Gastroesophageal sphincter (tissue), 3 donors: ENCODE results near the gene TMEM240.

ENCODE experiments used
- EP300 ChIP-seq: sonication (generic); formaldehyde crosslinking; IDR thresholded peaks from one replicate; pipeline ENCODE4 v1.6.1; 2017; ENCODE audit warnings: antibody characterized with exemption, mild to moderate bottlenecking
- POLR2A ChIP-seq, 2 donors: fragments of 450-650 bp; IDR thresholded peaks; one replicate each; pipeline ENCODE4 v1.6.1; 2017; ENCODE audit warnings: antibody characterized with exemption in 2 of 2, mild to moderate bottlenecking in 2 of 2, moderate library complexity in 1 of 2
- POLR2AphosphoS5 ChIP-seq: sonication (generic); formaldehyde crosslinking; IDR thresholded peaks from one replicate; pipeline ENCODE4 v1.6.1; 2017; ENCODE audit warnings: antibody characterized with exemption
- TF ChIP-seq, protein P1 (sequence below), 4 experiments: fragments of 200-600 bp in 2 of 4; fragments of 450-650 bp in 2 of 4; sonication (generic) in 1 of 4; IDR thresholded peaks; one replicate each; pipeline ENCODE4 v1.5.1; 2017 to 2019; ENCODE audit warnings: antibody characterized with exemption in 4 of 4, mild to moderate bottlenecking in 2 of 4, moderate library complexity in 2 of 4

DNA sequence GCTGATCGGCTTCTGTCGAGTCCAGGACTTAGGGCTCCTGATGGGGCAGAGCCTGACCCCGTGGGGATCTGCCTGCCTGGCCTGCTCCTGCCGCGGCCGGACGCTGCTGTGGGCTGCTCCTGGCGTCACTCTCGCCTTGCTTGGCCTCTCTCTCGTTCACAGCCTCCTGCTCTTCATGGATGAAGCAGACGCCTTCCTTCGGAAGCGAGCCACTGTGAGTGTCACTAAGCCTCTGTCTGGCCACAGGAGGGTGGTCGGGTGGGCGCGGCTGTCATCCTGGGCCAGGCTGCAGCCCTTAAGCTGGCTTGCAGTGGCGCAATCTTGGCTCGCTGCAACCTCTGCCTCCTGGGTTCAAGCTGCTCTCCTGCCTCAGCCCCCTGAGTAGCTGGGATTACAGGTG, 52.7 kb downstream of the TMEM240 start:
- TF ChIP-seq POLR2A (IDR thresholded peaks at IDR 0.05), result no peak
- TF ChIP-seq POLR2AphosphoS5, result no peak
- TF ChIP-seq, protein P1, sequence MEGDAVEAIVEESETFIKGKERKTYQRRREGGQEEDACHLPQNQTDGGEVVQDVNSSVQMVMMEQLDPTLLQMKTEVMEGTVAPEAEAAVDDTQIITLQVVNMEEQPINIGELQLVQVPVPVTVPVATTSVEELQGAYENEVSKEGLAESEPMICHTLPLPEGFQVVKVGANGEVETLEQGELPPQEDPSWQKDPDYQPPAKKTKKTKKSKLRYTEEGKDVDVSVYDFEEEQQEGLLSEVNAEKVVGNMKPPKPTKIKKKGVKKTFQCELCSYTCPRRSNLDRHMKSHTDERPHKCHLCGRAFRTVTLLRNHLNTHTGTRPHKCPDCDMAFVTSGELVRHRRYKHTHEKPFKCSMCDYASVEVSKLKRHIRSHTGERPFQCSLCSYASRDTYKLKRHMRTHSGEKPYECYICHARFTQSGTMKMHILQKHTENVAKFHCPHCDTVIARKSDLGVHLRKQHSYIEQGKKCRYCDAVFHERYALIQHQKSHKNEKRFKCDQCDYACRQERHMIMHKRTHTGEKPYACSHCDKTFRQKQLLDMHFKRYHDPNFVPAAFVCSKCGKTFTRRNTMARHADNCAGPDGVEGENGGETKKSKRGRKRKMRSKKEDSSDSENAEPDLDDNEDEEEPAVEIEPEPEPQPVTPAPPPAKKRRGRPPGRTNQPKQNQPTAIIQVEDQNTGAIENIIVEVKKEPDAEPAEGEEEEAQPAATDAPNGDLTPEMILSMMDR (IDR thresholded peaks at IDR 0.05), result no peak
- TF ChIP-seq EP300, result no peak
